Renal cortical epithelial cell (primary cell): ENCODE measurements around the gene TIAM2. TPM values are rescaled to one million over a fixed set of nuclear protein-coding genes. Genes with fewer than 3 reads are reported as not detected.
"Not testable (repeated sequence)": the region's sequence is repeated elsewhere in the genome, so short reads cannot be mapped to it uniquely, and the experiment has no call there.

ENCODE experiments used
- DNase-seq: peaks from one replicate; pipeline ENCODE4 v3.0.0-alpha.2; 2011; ENCODE audit warnings: low read depth
- total RNA-seq: library from RNA; depleted of rRNA; stranded (reverse); fragments of >200 nt; gene quantifications from 2 replicates; pipeline ENCODE4 v1.2.3, GENCODE V29; 2014

The TIAM2 gene
- 9.7 and 10.8 TPM in 2 replicates for total RNA-seq

- no peak for DNase-seq
These were observed at the start of gene TIAM2 for GRCh38 chr6:154995254-154996015. Gene TIAM2, plus strand, starts transcription at chr6:154995315. Its CDS starts 133,909 bp downstream, at chr6:155129224.

- DNase-seq = no peak
These were observed 44.2 kb upstream of the TIAM2 start for GRCh38 chr6:154950979-154951344.

GRCh38 chr6:154951345-154952200, 43.5 kb upstream of the TIAM2 start:
- no peak for DNase-seq

- no peak for DNase-seq
These were observed 41.5 kb upstream of the TIAM2 start for GRCh38 chr6:154953644-154954043.

GRCh38 chr6:154954347-154954746, 40.8 kb upstream of the TIAM2 start:
- no peak for DNase-seq

GRCh38 chr6:154956771-154957522, 38.2 kb upstream of the TIAM2 start:
- no peak for DNase-seq

- no peak for DNase-seq
These were observed 36.6 kb upstream of the TIAM2 start for GRCh38 chr6:154958469-154958868.

- DNase-seq = peak; percentile 39
These were observed 34.7 kb upstream of the TIAM2 start for GRCh38 chr6:154960299-154960843.

GRCh38 chr6:154960854-154961530, 34.1 kb upstream of the TIAM2 start:
- DNase-seq = no peak

- DNase-seq = peak; percentile 98
These were observed 32.4 kb upstream of the TIAM2 start for GRCh38 chr6:154962753-154963152.

GRCh38 chr6:154966065-154966770, 28.9 kb upstream of the TIAM2 start:
- not testable (repeated sequence) for DNase-seq

GRCh38 chr6:154969796-154970195, 25.3 kb upstream of the TIAM2 start:
- no peak for DNase-seq

- no peak for DNase-seq
These were observed 20.5 kb upstream of the TIAM2 start for GRCh38 chr6:154974485-154975149.

GRCh38 chr6:154977588-154977987, 17.5 kb upstream of the TIAM2 start:
- DNase-seq = no peak

- DNase-seq = no peak
These were observed 14.6 kb upstream of the TIAM2 start for GRCh38 chr6:154980273-154981078.

- peak; percentile 74 for DNase-seq
These were observed 13.8 kb upstream of the TIAM2 start for GRCh38 chr6:154981079-154981870.

GRCh38 chr6:154984146-154984545, 11.0 kb upstream of the TIAM2 start:
- DNase-seq = no peak

GRCh38 chr6:154986787-154987235, 8.3 kb upstream of the TIAM2 start:
- DNase-seq = no peak
